ENCODE measurements around the gene PPARA. TPM values are rescaled to one million over a fixed set of nuclear protein-coding genes. Genes with fewer than 3 reads are reported as not detected.
A peak's percentile ranks its signal among the peaks of the same experiment; 100 is the strongest.

The PPARA gene
- total and polyA plus RNA-seq, 9 of the 15 experiments (the other 6 are each of a cell fraction or from before 2014, with no cell fraction given): 0.64 to 5.3 (median 3.5) TPM

DNA sequence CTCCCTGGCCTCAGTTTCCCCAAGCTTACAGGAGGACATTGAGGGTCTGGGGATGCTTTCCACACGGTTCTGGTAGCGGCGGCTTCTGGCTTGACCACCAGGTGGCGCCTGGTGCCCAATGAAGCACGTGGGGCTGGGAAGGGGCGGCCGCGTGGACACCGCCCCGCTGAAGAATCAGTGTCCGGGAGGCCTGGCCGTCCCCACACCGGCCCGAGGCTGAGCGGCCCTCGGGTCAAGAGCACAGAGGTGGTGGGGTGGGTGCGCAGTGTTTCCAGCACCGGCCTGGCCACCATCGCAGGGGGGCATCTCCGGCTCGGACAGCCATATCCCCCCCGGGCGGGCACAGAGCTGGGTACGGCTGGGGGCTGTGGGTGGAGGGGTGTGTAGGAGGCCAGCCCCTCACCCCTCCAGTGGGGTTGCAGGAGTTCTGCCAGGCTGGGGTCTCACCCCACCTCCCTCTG lies 27.8 kb upstream of the PPARA start (continued):
- TF ChIP-seq USF2 (CRISPR knock-in tag; IDR thresholded peaks at IDR 0.05): peak; percentile 46; the same call in 1 of the 2 replicates
- TF ChIP-seq L3MBTL2 (IDR thresholded peaks at IDR 0.05): peak; percentile 70
- TF ChIP-seq DEAF1 (CRISPR knock-in tag; IDR thresholded peaks at IDR 0.05): 0 out of 2 replicates have a peak, but pooled peaks have one; percentile 32
- TF ChIP-seq RHOXF2B (CRISPR knock-in tag; conservative IDR thresholded peaks at IDR 0.05): no peak
- no peak for TF ChIP-seq EHMT2 (IDR thresholded peaks at IDR 0.05)
- TF ChIP-seq SAFB (IDR thresholded peaks at IDR 0.05; ENCODE audit: borderline replicate concordance, low read depth, low read length): peak; percentile 47; the same call in 1 of the 2 replicates
- TF ChIP-seq JUN (IDR thresholded peaks at IDR 0.05; ENCODE audit: borderline replicate concordance, low read depth, low read length): no peak
- no peak for TF ChIP-seq JUN (CRISPR knock-in tag; IDR thresholded peaks at IDR 0.05; ENCODE audit: borderline replicate concordance)
- no peak for TF ChIP-seq HMG20B (CRISPR knock-in tag; IDR thresholded peaks at IDR 0.05)
- 0 out of 2 replicates have a peak, but pooled peaks have one; percentile 45 for TF ChIP-seq ZBTB7A (IDR thresholded peaks at IDR 0.05; ENCODE audit: borderline replicate concordance, control insufficient read depth, low read depth, low read length)
- TF ChIP-seq, protein P1, sequence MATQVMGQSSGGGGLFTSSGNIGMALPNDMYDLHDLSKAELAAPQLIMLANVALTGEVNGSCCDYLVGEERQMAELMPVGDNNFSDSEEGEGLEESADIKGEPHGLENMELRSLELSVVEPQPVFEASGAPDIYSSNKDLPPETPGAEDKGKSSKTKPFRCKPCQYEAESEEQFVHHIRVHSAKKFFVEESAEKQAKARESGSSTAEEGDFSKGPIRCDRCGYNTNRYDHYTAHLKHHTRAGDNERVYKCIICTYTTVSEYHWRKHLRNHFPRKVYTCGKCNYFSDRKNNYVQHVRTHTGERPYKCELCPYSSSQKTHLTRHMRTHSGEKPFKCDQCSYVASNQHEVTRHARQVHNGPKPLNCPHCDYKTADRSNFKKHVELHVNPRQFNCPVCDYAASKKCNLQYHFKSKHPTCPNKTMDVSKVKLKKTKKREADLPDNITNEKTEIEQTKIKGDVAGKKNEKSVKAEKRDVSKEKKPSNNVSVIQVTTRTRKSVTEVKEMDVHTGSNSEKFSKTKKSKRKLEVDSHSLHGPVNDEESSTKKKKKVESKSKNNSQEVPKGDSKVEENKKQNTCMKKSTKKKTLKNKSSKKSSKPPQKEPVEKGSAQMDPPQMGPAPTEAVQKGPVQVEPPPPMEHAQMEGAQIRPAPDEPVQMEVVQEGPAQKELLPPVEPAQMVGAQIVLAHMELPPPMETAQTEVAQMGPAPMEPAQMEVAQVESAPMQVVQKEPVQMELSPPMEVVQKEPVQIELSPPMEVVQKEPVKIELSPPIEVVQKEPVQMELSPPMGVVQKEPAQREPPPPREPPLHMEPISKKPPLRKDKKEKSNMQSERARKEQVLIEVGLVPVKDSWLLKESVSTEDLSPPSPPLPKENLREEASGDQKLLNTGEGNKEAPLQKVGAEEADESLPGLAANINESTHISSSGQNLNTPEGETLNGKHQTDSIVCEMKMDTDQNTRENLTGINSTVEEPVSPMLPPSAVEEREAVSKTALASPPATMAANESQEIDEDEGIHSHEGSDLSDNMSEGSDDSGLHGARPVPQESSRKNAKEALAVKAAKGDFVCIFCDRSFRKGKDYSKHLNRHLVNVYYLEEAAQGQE (IDR thresholded peaks at IDR 0.05; ENCODE audit: borderline replicate concordance): peak; percentile 86
- TF ChIP-seq, protein P1 (CRISPR knock-in tag; IDR thresholded peaks at IDR 0.05; ENCODE audit: low read depth): no peak
- TF ChIP-seq ZNF699 (CRISPR knock-in tag; IDR thresholded peaks at IDR 0.05; ENCODE audit: insufficient replicate concordance): no peak
- TF ChIP-seq PREB (CRISPR knock-in tag; IDR thresholded peaks at IDR 0.05): no peak
- peak; percentile 96 for TF ChIP-seq SMC3 (conservative IDR thresholded peaks at IDR 0.05; ENCODE audit: insufficient read depth, low read depth, low read length)
- no peak for TF ChIP-seq XRCC3 (IDR thresholded peaks at IDR 0.05)

Data from K562 (cell line).